ENCODE results near the gene MAP3K21.

The MAP3K21 gene

DNA sequence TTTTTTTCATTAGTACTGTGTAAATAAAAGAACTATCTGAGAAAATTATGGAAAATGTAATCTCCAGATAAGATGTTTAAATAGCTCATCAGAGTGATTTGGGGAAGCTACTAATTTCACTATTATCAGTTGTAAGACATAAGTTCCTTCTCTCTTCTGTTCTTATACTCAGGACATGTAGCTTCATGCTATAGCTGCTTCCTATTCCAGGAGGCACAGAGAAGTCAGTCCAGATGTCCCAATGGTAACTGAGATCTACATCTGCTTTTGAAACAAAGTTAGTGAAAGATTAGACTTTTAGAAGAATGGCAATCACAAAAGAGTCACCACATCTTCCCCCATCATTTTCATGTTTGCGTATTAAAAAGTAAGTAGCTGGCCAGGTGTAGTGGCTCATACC, 5.6 kb downstream of the MAP3K21 start:
- Histone ChIP-seq H4K91ac (ENCODE audit: low read depth, low read length) (no peak overlapping the region), H3K79me2 (ENCODE audit: control insufficient read depth, insufficient read depth, low read length, poor library complexity) (no peaks in the 10 kb centered on the region), H3K4me1 (ENCODE audit: control insufficient read depth in 1 of 2, insufficient read depth in 2 of 2, low read length in 2 of 2) (peaks cover 5 to 6% of the 10 kb centered on the region in 2 experiments), H3K27me3 (ENCODE audit: insufficient read depth, low read length) (peaks cover 13% of the 10 kb centered on the region), H3K18ac (ENCODE audit: low read length) (no peak overlapping the region), H2BK120ac (ENCODE audit: insufficient read depth, low read length, poor library complexity) (no peak overlapping the region), H2BK5ac (ENCODE audit: low read depth, low read length, poor library complexity) (no peak overlapping the region), H3K79me1 (ENCODE audit: low read length) (no peaks in the 10 kb centered on the region), H3K4me3 (ENCODE audit: low read depth, low read length) (no peak overlapping the region), H4K12ac (ENCODE audit: low read depth, low read length) (no peak overlapping the region), H3K9me3 (ENCODE audit: insufficient read depth, low read depth, low read length) (peaks cover 3% of the 10 kb centered on the region), H3K23ac (ENCODE audit: low read length) (no peak overlapping the region), H4K8ac (ENCODE audit: low read depth, low read length) (no peak overlapping the region), H2BK12ac (ENCODE audit: low read length) (no peak overlapping the region), H3K9ac (ENCODE audit: low read length) (no peak overlapping the region), H3K4me2 (ENCODE audit: low read length) (no peak overlapping the region), H3K36me3 (ENCODE audit: control insufficient read depth in 1 of 2, insufficient read depth in 2 of 2, low read length in 2 of 2) (no peaks in the 10 kb centered on the region), H3K27ac (ENCODE audit: low read depth, low read length) (no peak overlapping the region), H2AFZ (ENCODE audit: insufficient read depth, low read length, poor library complexity) (no peak overlapping the region), H3K4ac (ENCODE audit: low read depth, low read length) (no peak overlapping the region), H2AK5ac (ENCODE audit: low read length) (no peak overlapping the region), H3K14ac (ENCODE audit: low read length) (no peak overlapping the region)
- DNase-seq, result no peak
- WGBS (ENCODE audit: extremely low coverage, insufficient coverage, insufficient read length), result no CpG with 5 or more reads among the region's 1 CpG

DNA sequence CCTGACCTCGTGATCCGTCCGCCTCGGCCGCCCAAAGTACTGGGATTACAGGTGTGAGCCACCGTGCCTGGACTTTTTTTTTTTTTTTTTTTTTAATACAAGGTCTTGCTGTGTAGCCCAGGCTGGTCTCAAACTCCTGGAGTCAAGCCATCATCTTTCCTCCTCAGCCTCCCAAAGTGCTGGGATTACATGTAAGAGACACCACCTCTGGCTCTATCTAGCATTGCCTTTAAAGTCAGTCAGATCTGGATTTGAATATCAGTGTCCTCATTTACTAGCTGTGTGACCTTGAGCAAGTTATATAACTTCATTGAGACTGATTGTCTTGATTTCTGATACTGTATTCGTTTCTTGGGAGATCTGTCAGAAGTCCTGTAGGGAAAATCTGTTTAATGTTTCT, 6.6 kb downstream of the MAP3K21 start:
- Histone ChIP-seq H3K27ac (ENCODE audit: low read depth, low read length) (no peak overlapping the region), H3K9ac (ENCODE audit: low read length) (no peak overlapping the region)
- no CpG with 5 or more reads among the region's 7 CpGs for WGBS (ENCODE audit: extremely low coverage, insufficient coverage, insufficient read length)

DNA sequence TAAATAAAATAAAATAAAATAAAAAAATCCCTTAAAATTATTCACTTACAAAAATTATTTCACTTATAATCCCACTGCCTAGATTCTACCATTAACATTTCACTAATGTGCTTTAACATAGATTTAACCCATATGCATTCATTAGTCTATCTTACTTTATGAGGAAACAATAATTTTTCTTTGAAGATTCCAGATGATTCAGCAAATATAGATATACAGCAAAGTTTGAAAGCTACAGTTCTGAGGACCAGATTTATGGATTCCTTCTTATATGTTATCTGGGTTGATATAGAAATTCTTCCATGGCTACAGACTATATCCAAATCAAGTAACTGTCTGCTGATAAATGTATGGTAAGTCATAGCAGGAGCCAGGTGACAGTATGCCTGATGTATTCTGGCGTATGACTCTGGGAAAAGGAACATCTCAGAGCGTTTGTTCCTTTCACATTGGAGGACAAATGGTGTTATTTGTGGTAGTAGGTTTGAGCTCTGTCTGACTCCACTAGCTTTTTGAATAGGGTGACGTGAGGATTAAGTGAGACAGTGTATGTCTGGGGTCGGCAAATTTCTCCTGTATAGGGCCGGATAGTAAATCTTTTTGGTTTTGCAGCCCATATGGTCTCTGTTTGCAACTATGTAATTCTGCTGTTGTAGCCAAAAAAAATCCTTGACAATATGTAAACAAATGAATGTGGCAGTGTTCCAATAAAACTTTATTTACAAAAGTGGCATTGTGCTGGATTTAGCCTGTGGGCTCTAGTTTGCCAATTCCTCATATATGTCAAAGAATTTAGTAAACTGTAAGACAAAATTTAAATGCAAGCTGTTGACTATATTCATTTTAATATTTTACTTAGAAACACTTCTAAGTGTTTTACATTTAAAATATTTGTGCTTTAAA, 9.3 kb downstream of the MAP3K21 start:
- no peak overlapping the region for H2BK5ac ChIP-seq (ENCODE audit: low read depth, low read length, poor library complexity)
- WGBS (ENCODE audit: extremely low coverage, insufficient coverage, insufficient read length), result no CpG with 5 or more reads among the region's 5 CpGs
- no peak for DNase-seq

More for the DNA sequence above, 6.6 kb downstream of the MAP3K21 start:
- no peak overlapping the region for H2BK120ac ChIP-seq (ENCODE audit: insufficient read depth, low read length, poor library complexity)
- no peak overlapping the region for H2AFZ ChIP-seq (ENCODE audit: insufficient read depth, low read length, poor library complexity)
- H4K12ac ChIP-seq (ENCODE audit: low read depth, low read length), result no peak overlapping the region
- H3K23ac ChIP-seq (ENCODE audit: low read length), result no peak overlapping the region
- no peak overlapping the region for H3K14ac ChIP-seq (ENCODE audit: low read length)
- no peaks in the 10 kb centered on the region for H3K4me1 ChIP-seq (ENCODE audit: control insufficient read depth in 1 of 2, insufficient read depth in 2 of 2, low read length in 2 of 2)
- H3K79me1 ChIP-seq (ENCODE audit: low read length), result no peaks in the 10 kb centered on the region
- H2AK5ac ChIP-seq (ENCODE audit: low read length), result no peak overlapping the region
- no peak overlapping the region for H4K8ac ChIP-seq (ENCODE audit: low read depth, low read length)
- no peaks in the 10 kb centered on the region for H3K9me3 ChIP-seq (ENCODE audit: insufficient read depth, low read depth, low read length)
- no peaks in the 10 kb centered on the region for H3K79me2 ChIP-seq (ENCODE audit: control insufficient read depth, insufficient read depth, low read length, poor library complexity)
- H3K18ac ChIP-seq (ENCODE audit: low read length), result no peak overlapping the region
- H3K27me3 ChIP-seq (ENCODE audit: insufficient read depth, low read length), result peaks cover 3% of the 10 kb centered on the region
- H4K91ac ChIP-seq (ENCODE audit: low read depth, low read length), result no peak overlapping the region
- H3K4me3 ChIP-seq (ENCODE audit: low read depth, low read length), result no peak overlapping the region
- H3K36me3 ChIP-seq (ENCODE audit: control insufficient read depth in 1 of 2, insufficient read depth in 2 of 2, low read length in 2 of 2), result no peaks in the 10 kb centered on the region
- H3K4ac ChIP-seq (ENCODE audit: low read depth, low read length), result no peak overlapping the region
- H3K4me2 ChIP-seq (ENCODE audit: low read length), result no peak overlapping the region
- DNase-seq, result no peak
- H2BK12ac ChIP-seq (ENCODE audit: low read length), result no peak overlapping the region
- H2BK5ac ChIP-seq (ENCODE audit: low read depth, low read length, poor library complexity), result no peak overlapping the region

DNA sequence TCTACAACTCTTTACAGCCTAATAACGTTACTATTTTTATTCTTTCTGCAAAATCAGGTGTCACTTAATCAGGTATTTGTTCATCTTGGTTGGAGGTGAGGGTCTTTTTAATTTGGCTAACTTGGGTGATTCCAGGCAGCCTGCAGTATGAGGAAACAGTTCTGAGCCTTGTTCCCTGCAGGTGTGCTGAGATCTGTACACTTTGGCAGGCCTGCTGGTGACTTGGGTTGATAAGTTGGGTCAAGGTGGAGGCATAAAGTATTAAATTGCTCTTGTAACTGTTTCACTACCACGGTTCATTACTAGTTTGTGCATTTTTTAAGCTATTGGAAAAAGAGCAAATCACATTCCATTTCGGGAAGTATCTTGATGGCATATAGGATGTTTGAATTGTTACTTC, 10.0 kb downstream of the MAP3K21 start:
- Histone ChIP-seq H4K91ac (ENCODE audit: low read depth, low read length) (no peak overlapping the region), H2BK120ac (ENCODE audit: insufficient read depth, low read length, poor library complexity) (no peak overlapping the region), H3K4me1 (ENCODE audit: control insufficient read depth in 1 of 2, insufficient read depth in 2 of 2, low read length in 2 of 2) (peaks cover 0 to 1% of the 10 kb centered on the region in 2 experiments), H3K4ac (ENCODE audit: low read depth, low read length) (no peak overlapping the region), H3K79me2 (ENCODE audit: control insufficient read depth, insufficient read depth, low read length, poor library complexity) (no peaks in the 10 kb centered on the region), H3K14ac (ENCODE audit: low read length) (no peak overlapping the region), H2AK5ac (ENCODE audit: low read length) (no peak overlapping the region), H3K27ac (ENCODE audit: low read depth, low read length) (no peak overlapping the region), H3K27me3 (ENCODE audit: insufficient read depth, low read length) (no peaks in the 10 kb centered on the region), H3K4me2 (ENCODE audit: low read length) (no peak overlapping the region), H3K79me1 (ENCODE audit: low read length) (no peaks in the 10 kb centered on the region), H3K23ac (ENCODE audit: low read length) (no peak overlapping the region), H3K9ac (ENCODE audit: low read length) (no peak overlapping the region), H4K12ac (ENCODE audit: low read depth, low read length) (no peak overlapping the region), H2BK12ac (ENCODE audit: low read length) (no peak overlapping the region), H3K9me3 (ENCODE audit: insufficient read depth, low read depth, low read length) (no peaks in the 10 kb centered on the region), H3K4me3 (ENCODE audit: low read depth, low read length) (no peak overlapping the region), H2BK5ac (ENCODE audit: low read depth, low read length, poor library complexity) (no peak overlapping the region), H2AFZ (ENCODE audit: insufficient read depth, low read length, poor library complexity) (no peak overlapping the region), H3K18ac (ENCODE audit: low read length) (no peak overlapping the region), H4K8ac (ENCODE audit: low read depth, low read length) (no peak overlapping the region), H3K36me3 (ENCODE audit: control insufficient read depth in 1 of 2, insufficient read depth in 2 of 2, low read length in 2 of 2) (no peaks in the 10 kb centered on the region)
- DNase-seq, result no peak
- no CpG with 5 or more reads among the region's 3 CpGs for WGBS (ENCODE audit: extremely low coverage, insufficient coverage, insufficient read length)

More for the DNA sequence above, 9.3 kb downstream of the MAP3K21 start:
- no peak overlapping the region for H2BK120ac ChIP-seq (ENCODE audit: insufficient read depth, low read length, poor library complexity)
- H3K4ac ChIP-seq (ENCODE audit: low read depth, low read length), result no peak overlapping the region
- no peak overlapping the region for H2AFZ ChIP-seq (ENCODE audit: insufficient read depth, low read length, poor library complexity)
- H3K18ac ChIP-seq (ENCODE audit: low read length), result no peak overlapping the region
- H3K79me1 ChIP-seq (ENCODE audit: low read length), result no peaks in the 10 kb centered on the region
- no peak overlapping the region for H4K8ac ChIP-seq (ENCODE audit: low read depth, low read length)
- no peaks in the 10 kb centered on the region for H3K27me3 ChIP-seq (ENCODE audit: insufficient read depth, low read length)
- no peak overlapping the region for H2BK12ac ChIP-seq (ENCODE audit: low read length)
- no peaks in the 10 kb centered on the region for H3K36me3 ChIP-seq (ENCODE audit: control insufficient read depth in 1 of 2, insufficient read depth in 2 of 2, low read length in 2 of 2)
- H3K23ac ChIP-seq (ENCODE audit: low read length), result no peak overlapping the region
- no peak overlapping the region for H3K27ac ChIP-seq (ENCODE audit: low read depth, low read length)
- H3K4me2 ChIP-seq (ENCODE audit: low read length), result no peak overlapping the region
- H3K4me1 ChIP-seq (ENCODE audit: control insufficient read depth in 1 of 2, insufficient read depth in 2 of 2, low read length in 2 of 2), result peaks cover 0 to 1% of the 10 kb centered on the region in 2 experiments
- H3K9ac ChIP-seq (ENCODE audit: low read length), result no peak overlapping the region
- no peak overlapping the region for H3K4me3 ChIP-seq (ENCODE audit: low read depth, low read length)
- no peaks in the 10 kb centered on the region for H3K79me2 ChIP-seq (ENCODE audit: control insufficient read depth, insufficient read depth, low read length, poor library complexity)
- H4K91ac ChIP-seq (ENCODE audit: low read depth, low read length), result no peak overlapping the region
- no peak overlapping the region for H2AK5ac ChIP-seq (ENCODE audit: low read length)
- H3K9me3 ChIP-seq (ENCODE audit: insufficient read depth, low read depth, low read length), result no peaks in the 10 kb centered on the region
- H3K14ac ChIP-seq (ENCODE audit: low read length), result no peak overlapping the region
- no peak overlapping the region for H4K12ac ChIP-seq (ENCODE audit: low read depth, low read length)
